Activated naive CD4-positive, alpha-beta T cell treated with anti-CD3 and anti-CD28 coated beads, Interleukin-2, amount 50 U/mL, for 72 hours (primary cell): Measurements from ENCODE around the gene CENPB. TPM values are rescaled to one million over a fixed set of nuclear protein-coding genes. Genes with fewer than 3 reads are reported as not detected.

Source experiments
- ATAC-seq, 2 donors: fragments of 150-1000 bp; cut with Tn5 transposase; 2 replicates each; pipeline ENCODE4 v1.10.0; 2021; ENCODE audit warnings: mild to moderate bottlenecking in 2 of 2, moderate library complexity in 2 of 2
- DNase-seq, 2 donors: peaks; one replicate each; pipeline ENCODE4 v3.0.0; 2021 to 2022; ENCODE audit warnings: low spot score in 2 of 2
- H3K27ac Mint-ChIP-seq, 2 donors: one replicate each; pipeline ENCODE4 v1.8.0; 2022; ENCODE audit warnings: mild to moderate bottlenecking in 2 of 2, mixed read lengths in 2 of 2
- H3K36me3 Mint-ChIP-seq, 2 donors: one replicate each; pipeline ENCODE4 v1.8.0; 2022; ENCODE audit warnings: mixed read lengths in 2 of 2
- H3K9me3 Mint-ChIP-seq, 2 donors: one replicate each; pipeline ENCODE4 v1.8.0; 2022; ENCODE audit warnings: mixed read lengths in 2 of 2
- total RNA-seq, 2 donors: library from RNA; stranded (reverse); gene quantifications; one replicate each; pipeline ENCODE4 v1.2.3, GENCODE V29; 2022

Gene CENPB
- total RNA-seq, 2 donors from 2014 or later: 34.4 to 48.1 TPM

DNA sequence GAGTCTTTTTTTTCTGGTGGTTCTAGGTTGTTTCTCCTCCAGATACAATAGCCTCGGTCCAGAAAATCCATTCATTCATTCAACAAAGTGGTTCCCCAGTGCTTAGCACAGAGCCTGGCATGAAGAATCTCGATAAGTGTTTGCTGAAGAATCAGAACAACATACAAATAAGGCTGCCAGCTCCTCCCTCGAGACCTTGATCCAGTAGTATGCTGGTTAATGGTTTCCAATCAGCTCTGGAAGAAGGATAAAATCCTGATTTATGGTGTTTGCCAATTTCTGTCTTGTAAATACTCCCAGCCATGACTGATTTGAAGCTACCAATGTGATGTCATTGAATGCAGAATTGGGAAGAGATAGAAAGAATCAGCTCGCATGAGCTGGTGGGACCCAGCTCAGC is 50.8 kb downstream of the CENPB start:
- H3K9me3 Mint-ChIP-seq: no peaks in the 10 kb centered on the region
- DNase-seq (no peak), ATAC-seq (no peak)
- H3K36me3 Mint-ChIP-seq: no peaks in the 10 kb centered on the region
- no peak overlapping the region for H3K27ac Mint-ChIP-seq

DNA sequence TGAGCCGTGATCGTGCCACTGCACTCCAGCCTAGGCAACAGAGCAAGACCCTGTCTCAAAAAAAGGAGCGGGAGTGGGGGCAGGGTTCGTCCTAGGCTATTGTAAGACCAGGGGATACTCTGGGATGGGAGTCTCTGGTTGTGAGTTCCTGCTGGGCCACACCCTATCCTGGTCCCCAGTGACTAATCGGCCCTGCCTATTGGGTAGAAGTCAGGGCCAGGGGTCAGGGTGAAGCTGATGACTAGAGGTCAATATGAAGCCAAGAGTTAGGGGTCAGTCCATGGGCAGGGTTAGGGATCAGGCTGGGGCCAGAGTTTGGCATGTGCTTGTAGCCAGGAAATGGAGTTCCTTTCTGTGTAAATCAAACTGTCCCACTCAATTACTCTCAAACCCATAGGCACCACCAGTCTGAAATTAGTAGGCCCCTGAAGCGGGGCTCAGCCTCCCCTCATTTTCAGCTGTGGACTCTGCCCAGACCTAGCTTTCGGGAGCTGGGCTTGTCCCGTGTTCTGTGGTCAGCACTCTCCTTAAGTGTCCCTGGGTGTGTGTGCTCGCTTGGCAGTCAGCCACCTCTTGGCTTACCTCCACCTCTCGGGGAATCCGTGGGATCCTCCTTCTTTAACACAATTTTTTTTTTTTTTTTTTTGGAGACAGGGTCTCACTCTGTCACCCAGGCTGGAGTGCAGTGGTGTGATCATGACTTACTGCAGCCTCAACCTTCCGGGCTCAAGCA is 52.3 kb downstream of the CENPB start:
- no peak overlapping the region for H3K27ac Mint-ChIP-seq
- DNase-seq (no peak), ATAC-seq (no peak)
- no peaks in the 10 kb centered on the region for H3K36me3 Mint-ChIP-seq
- H3K9me3 Mint-ChIP-seq: no peaks in the 10 kb centered on the region

Other genes with a start within 250 kb of the CENPB start
- gene GFRA4, start 123.3 kb downstream of the CENPB start, total RNA-seq: not detected
- gene ADAM33, start 104.7 kb downstream of the CENPB start, total RNA-seq: not detected
- gene SIGLEC1, start 74.1 kb downstream of the CENPB start, total RNA-seq: under 1 TPM in 1 of 2 donors, not detected in 1; 0.14 TPM
- not detected for gene HSPA12B, start 54.1 kb downstream of the CENPB start, total RNA-seq
- gene ADISSP, start 19.0 kb downstream of the CENPB start, total RNA-seq: 10 to 100 TPM; 44.7 to 45.0 TPM
- under 1 TPM in 1 of 2 donors, not detected in 1; 0.14 TPM for gene SPEF1, start 5.3 kb downstream of the CENPB start, total RNA-seq
- gene CDC25B, start 9.6 kb upstream of the CENPB start, total RNA-seq: 100 to 1,000 TPM in 1 of 2 donors, 10 to 100 TPM in 1; 72.9 to 168 TPM
- 10 to 100 TPM; 10.6 to 17.8 TPM for gene AP5S1, start 33.8 kb upstream of the CENPB start, total RNA-seq
- 10 to 100 TPM; 22.5 to 30.1 TPM for gene MAVS, start 60.1 kb upstream of the CENPB start, total RNA-seq
- gene PANK2, start 102.6 kb upstream of the CENPB start, total RNA-seq: 10 to 100 TPM; 56.0 to 64.7 TPM
- 10 to 100 TPM in 1 of 2 donors, 1 to 10 TPM in 1; 6.1 to 21.6 TPM for gene RNF24, start 228.8 kb upstream of the CENPB start, total RNA-seq